Forelimb muscle (tissue), 1 donor: ENCODE measurements around the gene DCTD. TPM values are rescaled to one million over a fixed set of nuclear protein-coding genes. Genes with fewer than 3 reads are reported as not detected.

Source experiments
- DNase-seq: peaks from one replicate; pipeline ENCODE4 v3.0.0-alpha.2; 2013; ENCODE audit warnings: low read depth
- polyA plus RNA-seq: library from polyadenylated mRNA; unstranded; fragments of 120-200 nt; gene quantifications from one replicate; pipeline ENCODE4 v1.2.1, GENCODE V29; 2013; ENCODE audit not compliant: insufficient read length

DCTD gene
- polyA plus RNA-seq, 1 donor = 63.6 TPM

GRCh38 chr4:182893474-182894080, 23.6 kb downstream of the DCTD start:
- no peak for DNase-seq

- DNase-seq = no peak
These were observed 24.1 kb downstream of the DCTD start for GRCh38 chr4:182893047-182893446.

- DNase-seq = no peak
These were observed 27.0 kb downstream of the DCTD start for GRCh38 chr4:182890202-182890601.

GRCh38 chr4:182888891-182889290, 28.3 kb downstream of the DCTD start:
- no peak for DNase-seq

DNA sequence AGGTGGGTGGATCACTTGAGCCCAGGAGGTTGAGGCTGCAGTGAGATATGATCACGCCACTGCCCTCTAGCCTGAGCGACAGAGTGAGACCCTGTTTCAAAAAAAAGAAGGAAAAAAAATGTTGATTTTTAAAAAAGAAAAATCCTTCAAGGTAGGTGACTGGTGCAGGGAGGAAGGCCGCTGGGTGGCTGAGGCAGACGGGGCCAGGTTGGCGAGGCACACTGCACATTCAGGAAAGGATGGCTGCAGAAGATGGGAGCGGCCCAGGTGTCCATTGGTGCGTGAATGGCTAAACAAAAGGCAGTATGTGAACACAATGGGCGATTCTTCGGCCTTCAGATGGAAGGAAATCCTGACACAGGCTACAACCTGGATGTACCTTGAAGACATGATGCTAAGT, 30.4 kb downstream of the DCTD start:
- no peak for DNase-seq

DNA sequence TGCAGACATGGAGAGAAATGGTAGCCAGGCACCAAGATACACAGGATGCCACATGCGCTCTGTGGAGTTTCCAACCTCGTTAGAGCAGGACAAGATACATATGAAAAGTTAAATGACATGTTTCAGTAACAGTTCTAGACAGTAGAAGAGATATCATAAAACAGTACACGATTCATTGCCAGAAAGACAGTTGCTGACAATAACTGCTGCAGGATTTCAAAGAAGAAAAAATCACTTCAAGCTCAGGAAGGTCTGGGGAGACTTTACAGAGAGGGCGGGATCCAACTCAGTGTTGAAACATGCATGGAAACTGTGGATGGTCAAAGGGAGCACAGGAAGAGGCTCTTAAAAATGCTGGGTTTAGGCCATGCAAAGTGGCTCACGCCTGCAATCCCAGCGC, 31.0 kb downstream of the DCTD start:
- DNase-seq = no peak

DNA sequence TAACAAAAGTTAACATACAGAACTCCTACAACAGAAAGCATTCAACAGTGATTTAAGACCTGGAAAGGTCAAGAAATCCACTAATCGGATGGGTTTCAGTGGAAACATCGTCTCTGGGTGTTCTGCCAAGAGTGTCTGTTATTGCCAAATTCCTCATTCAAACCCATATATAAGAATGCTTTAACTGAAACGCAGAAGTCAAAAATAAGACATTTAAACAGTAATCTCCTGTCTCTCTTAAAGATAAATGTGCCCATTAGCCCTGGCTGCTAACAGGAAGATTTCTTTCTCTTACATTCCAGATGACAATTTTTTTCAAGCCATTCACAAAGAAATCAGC, 31.5 kb downstream of the DCTD start:
- peak; percentile 76 for DNase-seq

DNA sequence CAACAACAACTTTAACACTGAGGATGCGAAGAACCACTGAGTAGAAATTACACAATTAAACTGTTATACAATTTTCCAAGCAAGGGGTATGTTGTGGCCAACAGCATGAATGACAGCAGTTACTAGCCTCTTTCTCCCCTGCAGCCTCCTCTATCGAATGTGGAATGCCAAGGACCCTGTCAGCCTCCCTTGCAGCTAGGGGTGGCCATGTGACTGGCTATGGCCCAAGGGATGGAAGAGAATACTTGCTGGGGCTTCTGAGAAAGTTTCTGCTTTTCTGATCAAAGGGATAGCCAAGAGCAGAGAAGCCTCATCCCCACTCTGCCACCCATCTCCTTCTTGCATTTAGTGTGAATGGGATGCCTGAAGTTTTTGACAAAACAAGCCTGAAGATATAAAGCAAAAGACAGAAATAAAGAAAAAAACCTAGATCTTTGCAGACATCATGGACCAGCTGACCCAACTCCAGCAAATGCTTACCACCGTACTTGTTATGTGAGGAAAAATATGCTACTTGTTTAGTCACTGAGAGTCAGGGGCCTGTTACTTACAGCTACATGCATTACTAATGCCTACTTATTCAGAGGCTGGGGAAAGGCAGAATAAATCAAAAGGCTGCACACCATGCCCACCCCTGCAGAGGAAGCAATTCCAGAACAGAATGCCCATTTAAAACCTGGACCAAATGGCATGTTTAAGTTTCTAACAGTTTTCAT, 32.0 kb downstream of the DCTD start:
- no peak for DNase-seq

DNA sequence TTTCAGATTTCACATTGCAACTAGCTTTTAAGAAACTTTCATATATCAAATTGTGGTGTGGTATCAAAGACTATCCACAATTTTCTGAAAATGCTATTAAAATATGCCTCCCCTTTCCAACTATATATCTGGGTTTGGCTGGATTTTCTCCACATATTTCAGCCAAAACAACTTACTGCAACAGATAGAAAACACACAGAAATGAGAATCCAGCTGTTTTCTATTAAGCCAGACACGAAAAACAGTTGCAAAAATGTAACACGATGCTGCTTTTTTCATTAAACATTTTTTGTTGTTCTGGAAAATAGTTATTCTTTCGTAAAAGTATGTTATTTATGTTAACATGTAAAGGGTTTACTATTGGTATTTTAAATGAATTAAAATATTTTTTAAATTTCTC, 33.1 kb downstream of the DCTD start:
- DNase-seq = peak; percentile 66

DNA sequence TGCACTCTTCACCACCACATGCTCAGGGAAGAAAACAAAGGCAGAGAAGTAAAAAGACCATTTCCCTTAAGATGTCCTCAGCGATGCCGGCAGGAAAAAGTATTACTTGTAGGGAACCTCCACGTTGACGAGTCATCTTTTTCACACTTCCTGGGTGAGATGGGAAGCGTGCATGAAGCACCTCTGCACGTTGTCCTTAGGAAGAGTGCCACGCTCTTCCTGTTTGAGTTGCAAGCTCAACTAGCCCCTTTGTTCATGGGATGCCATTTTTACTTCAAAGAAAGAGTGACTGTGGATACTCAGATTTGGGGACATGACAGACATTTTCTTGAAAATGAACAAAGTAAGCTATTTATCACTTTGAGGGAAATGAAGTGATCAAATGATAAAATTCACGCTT, 33.8 kb downstream of the DCTD start:
- no peak for DNase-seq

- DNase-seq = no peak
These were observed 35.3 kb downstream of the DCTD start for GRCh38 chr4:182881914-182882313.

DNA sequence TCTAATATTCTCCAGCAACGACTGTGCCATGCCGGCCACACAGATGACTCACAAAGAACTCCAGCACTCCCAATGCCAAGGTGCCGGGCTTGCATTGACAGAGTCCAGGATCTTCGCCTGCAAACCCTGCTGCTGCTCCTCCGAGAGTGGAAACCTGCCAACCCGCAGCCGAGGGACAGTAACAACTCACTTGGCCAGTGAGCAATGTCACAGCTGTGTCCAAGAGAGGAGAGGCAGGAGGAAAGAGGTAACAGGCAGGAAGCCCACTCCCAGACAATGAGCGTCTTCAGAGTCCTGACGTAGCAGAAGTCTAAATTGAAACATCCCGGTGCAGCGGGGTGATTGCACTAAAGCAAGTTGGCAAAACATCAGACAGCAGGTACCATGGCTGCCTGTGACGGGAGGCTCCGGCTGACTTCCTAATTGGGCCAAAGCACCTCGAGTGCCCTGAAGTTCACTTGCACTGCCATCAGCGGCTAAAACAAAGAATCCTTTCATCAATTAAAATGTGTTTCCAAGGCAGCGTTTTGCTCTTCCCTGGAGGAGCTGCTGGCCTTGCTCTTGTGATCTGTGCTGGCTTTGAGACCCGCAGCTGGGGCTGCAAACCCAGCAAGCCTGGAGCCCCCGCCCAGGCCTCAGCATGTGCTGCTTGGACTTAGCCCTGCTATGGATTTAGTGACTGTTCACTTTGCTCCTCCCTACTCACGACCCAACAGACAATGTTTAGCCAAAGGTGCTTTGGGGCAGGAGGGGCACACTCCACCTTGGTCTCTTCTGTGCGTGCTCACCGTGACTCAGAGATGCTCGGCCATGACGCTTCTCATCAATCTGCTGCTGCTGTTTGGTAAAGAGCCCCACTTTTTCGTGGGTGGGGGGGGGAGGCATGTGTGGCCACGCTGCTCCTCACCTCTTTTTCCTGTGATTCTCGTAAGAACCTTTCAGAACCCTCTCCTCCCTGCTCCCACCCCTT, 36.5 kb downstream of the DCTD start:
- DNase-seq = no peak

DNA sequence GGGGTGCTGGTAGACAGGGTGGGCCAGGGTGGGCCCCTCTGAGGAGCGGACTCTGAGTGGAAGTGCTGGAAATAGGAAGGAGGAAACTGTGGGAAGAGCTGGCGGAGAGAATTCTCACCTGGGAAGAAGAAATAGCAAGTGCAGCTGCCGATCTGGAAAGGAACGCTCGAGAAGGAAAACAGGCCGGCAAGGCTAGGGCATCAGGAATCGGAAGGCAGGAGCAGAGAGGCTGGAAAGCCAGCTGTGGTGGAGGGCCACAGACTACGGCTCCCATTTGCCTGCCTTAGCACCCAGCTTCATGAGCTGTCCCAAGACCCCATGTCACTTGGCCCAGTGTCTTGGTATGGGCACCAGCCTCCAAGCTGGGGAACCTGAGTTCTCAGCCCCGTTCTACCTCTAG, 37.3 kb downstream of the DCTD start:
- no peak for DNase-seq

GRCh38 chr4:182878633-182879495, 38.3 kb downstream of the DCTD start:
- no peak for DNase-seq

GRCh38 chr4:182877326-182877883, 39.8 kb downstream of the DCTD start:
- DNase-seq = no peak

GRCh38 chr4:182876427-182876826, 40.8 kb downstream of the DCTD start:
- DNase-seq = no peak

DNA sequence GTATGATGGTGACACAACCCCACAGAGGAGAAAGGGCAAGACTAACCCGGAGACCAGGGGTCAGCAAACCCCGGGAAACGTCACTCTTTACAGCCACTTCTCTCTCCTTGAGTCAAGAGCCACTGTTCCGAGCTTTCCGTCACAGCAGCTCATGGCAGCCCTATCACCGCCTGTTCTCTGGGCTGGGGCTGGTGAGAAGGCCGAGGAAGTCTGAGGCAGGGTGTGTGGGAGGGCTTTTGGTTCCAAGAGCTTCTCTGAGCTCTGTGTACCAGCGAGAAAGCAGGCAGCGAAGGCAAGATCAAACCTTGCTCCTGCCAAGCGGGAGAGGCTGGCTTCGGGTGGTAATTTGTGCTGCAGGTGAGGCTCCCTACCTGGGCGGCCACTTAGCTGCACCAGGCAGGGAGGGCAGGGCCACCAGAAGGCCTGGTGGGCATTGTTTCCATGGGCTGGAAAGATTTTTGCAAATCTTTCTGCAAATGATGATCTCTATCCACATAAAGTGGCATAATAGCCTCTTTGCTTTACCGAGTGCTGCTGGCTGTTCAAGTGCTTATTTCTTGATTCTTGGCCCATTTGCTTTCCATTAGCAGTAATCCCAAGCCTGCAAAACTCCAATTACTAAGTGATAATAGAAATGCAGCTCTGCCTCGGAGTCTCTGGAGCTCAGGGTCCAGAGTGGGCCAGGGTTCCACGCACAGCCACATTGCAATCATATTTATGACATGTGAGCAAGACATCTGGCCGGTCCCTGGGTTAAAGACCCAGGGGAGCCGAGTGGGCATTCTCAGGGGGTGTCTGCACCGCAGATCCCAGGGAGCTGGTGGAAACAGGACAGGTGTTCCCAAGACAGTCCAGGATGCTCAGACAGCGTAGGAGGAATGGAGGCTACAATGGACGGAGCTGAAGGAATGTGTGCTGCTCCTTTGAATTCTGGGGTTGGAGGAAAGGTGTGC, 41.5 kb downstream of the DCTD start:
- DNase-seq = no peak

- DNase-seq = no peak
These were observed 42.3 kb downstream of the DCTD start for GRCh38 chr4:182874797-182875345.

- no peak for DNase-seq
These were observed 42.9 kb downstream of the DCTD start for GRCh38 chr4:182874304-182874751.

DNA sequence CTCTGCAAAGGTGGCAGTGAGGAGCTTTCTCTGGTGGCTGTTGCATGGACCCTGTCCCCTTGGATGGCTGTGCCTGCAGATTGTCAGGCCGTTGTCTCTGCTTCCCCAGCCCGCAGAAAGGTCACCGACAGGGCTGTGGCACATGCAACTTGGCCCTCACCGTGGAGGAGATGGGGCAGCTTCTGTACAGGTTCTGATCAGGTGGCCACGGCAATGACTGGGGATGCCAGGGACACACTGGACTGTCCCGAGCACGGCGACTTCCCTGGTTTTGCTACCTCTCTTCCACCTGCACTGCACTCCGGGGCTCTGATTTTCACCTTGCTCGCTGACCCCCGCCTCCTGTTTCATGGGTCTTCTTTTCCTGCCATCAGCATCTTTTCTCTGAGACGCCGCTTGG, 43.5 kb downstream of the DCTD start:
- DNase-seq = no peak
